ENCODE results near the gene ANKRD31. TPM values are rescaled to one million over a fixed set of nuclear protein-coding genes. Genes with fewer than 3 reads are reported as not detected.

The ANKRD31 gene
- total and polyA plus RNA-seq, 11 donors, result 0.04 to 0.17 (median 0.09) TPM; not detected in 5

DNA sequence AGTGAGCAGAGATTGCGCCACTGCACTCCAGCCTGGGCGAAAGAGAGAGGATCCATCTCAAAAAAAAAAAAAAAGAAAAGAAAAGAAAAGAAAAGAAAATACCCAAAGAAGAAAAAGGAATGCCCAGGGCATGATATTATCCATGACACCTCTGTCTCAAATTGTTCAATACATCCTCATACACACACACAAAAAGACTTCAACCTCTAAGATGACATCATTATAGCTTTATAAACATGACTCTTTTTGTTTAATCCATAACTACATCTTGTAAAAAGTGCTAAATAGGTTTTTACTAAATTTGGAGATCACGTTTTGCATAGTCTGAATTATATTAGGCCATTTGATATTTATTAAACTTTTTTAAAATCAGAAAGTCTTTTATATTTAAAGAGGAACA, 33.1 kb downstream of the ANKRD31 start:
- no peaks in the 10 kb centered on the region for H3K27me3 ChIP-seq
- H3K36me3 ChIP-seq, result no peaks in the 10 kb centered on the region
- DNase-seq (no peak), ATAC-seq (no peak)
- TF ChIP-seq, protein P1, sequence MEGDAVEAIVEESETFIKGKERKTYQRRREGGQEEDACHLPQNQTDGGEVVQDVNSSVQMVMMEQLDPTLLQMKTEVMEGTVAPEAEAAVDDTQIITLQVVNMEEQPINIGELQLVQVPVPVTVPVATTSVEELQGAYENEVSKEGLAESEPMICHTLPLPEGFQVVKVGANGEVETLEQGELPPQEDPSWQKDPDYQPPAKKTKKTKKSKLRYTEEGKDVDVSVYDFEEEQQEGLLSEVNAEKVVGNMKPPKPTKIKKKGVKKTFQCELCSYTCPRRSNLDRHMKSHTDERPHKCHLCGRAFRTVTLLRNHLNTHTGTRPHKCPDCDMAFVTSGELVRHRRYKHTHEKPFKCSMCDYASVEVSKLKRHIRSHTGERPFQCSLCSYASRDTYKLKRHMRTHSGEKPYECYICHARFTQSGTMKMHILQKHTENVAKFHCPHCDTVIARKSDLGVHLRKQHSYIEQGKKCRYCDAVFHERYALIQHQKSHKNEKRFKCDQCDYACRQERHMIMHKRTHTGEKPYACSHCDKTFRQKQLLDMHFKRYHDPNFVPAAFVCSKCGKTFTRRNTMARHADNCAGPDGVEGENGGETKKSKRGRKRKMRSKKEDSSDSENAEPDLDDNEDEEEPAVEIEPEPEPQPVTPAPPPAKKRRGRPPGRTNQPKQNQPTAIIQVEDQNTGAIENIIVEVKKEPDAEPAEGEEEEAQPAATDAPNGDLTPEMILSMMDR (IDR thresholded peaks at IDR 0.05), result no peak
- TF ChIP-seq POLR2A (IDR thresholded peaks at IDR 0.05), result no peak
- no peaks in the 10 kb centered on the region for H3K4me1 ChIP-seq
- intact Hi-C loops (cut with DNase I), result no loop called here
- H3K9me3 ChIP-seq, result no peaks in the 10 kb centered on the region
- no peak overlapping the region for H3K4me3 ChIP-seq
- no peak overlapping the region for H3K27ac ChIP-seq
- WGBS, 4 donors, result 70 to 89% (median 83%) methylated on average over 3 of the region's 3 CpGs

DNA sequence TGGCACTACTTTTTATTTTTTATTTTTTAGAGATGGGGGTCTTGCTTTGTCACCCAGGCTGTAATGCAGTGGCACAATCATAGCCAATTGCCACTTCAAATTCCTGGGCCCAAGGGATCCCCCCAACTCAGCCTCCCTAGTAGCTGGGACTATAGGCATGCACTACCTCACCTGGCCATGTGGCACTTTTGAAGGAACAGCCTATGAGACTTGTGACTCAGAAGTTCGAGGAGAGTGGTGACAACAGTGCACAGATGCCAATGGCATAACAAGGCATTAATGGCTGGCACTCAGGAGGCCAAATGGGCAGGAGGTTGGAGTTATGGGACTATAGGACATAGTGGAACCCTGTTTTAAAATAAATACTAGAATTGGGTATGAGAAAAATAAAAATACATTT, 33.7 kb downstream of the ANKRD31 start:
- TF ChIP-seq POLR2A (IDR thresholded peaks at IDR 0.05), result no peak
- TF ChIP-seq, protein P1 (IDR thresholded peaks at IDR 0.05), result no peak
- WGBS, 4 donors, result 65 to 82% (median 74%) methylated on average over 1 of the region's 1 CpG
- intact Hi-C loops (cut with DNase I), result no loop called here
- Histone ChIP-seq H3K27ac (no peak overlapping the region), H3K9me3 (no peaks in the 10 kb centered on the region), H3K27me3 (no peaks in the 10 kb centered on the region), H3K4me1 (no peaks in the 10 kb centered on the region), H3K36me3 (no peaks in the 10 kb centered on the region), H3K4me3 (no peak overlapping the region)
- ATAC-seq, result no peak
- DNase-seq, result no peak

DNA sequence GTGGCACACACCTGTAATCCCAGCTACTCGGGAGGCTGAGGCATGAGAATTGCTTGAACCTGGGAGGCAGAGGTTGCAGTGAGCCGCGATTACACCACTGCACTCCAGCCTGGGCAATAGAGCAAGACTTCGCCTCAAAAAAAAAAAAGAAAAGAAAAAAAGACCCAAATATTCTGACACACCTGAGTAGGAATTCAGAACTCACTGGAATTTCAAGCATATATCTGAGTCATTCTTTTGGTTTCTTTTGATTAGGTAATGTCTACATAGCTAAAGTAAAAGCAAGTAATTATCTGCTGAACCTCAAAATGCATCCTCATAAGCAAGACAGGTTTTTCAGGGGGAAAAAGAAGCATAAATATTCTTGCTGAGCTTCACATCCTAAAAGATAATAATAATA, 35.9 kb downstream of the ANKRD31 start:
- Histone ChIP-seq H3K27ac (no peak overlapping the region), H3K4me3 (no peak overlapping the region), H3K9me3 (no peaks in the 10 kb centered on the region), H3K36me3 (no peaks in the 10 kb centered on the region), H3K4me1 (no peaks in the 10 kb centered on the region), H3K27me3 (no peaks in the 10 kb centered on the region)
- 88 to 97% (median 93%) methylated on average over 4 of the region's 4 CpGs for WGBS, 4 donors
- DNase-seq, result no peak
- no peak for ATAC-seq
- intact Hi-C loops (cut with DNase I), result no loop called here
- no peak for TF ChIP-seq POLR2A (IDR thresholded peaks at IDR 0.05)
- TF ChIP-seq, protein P1 (IDR thresholded peaks at IDR 0.05), result no peak

DNA sequence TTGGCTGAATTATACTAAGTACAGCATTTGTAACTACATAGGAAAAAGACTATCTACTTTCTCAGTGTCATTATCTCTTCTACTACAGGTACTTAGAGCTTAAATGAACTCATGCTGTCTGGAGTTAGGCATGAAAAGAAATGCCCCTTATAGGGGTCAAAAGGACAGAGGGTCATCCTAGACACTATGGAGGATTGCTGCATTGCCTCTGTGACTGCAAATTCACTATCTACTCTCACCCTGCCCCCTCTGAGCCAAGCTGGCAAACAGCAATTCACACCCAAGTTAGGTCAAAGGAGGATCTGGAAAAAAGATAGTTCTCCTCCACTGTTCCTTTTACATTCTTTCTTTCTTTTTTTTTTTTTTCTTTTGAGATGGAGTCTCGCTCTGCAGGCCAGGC, 36.7 kb downstream of the ANKRD31 start:
- no peaks in the 10 kb centered on the region for H3K27me3 ChIP-seq
- no peaks in the 10 kb centered on the region for H3K4me1 ChIP-seq
- WGBS, 4 donors, result 79 to 93% (median 87%) methylated on average over 1 of the region's 1 CpG
- intact Hi-C loops (cut with DNase I), result no loop called here
- H3K27ac ChIP-seq, result no peak overlapping the region
- no peak for DNase-seq
- H3K4me3 ChIP-seq, result no peak overlapping the region
- no peaks in the 10 kb centered on the region for H3K36me3 ChIP-seq
- ATAC-seq, result no peak
- TF ChIP-seq, protein P1 (IDR thresholded peaks at IDR 0.05), result no peak
- TF ChIP-seq POLR2A (IDR thresholded peaks at IDR 0.05), result no peak
- H3K9me3 ChIP-seq, result no peaks in the 10 kb centered on the region
